ENCODE measurements around the gene PPIC. TPM values are rescaled to one million over a fixed set of nuclear protein-coding genes. Genes with fewer than 3 reads are reported as not detected.
"Not testable (repeated sequence)": the region's sequence is repeated elsewhere in the genome, so short reads cannot be mapped to it uniquely, and the experiment has no call there.

PPIC gene
- total RNA-seq, 6 donors from 2014 or later = 8.4 to 46.1 (median 29.2) TPM

DNA sequence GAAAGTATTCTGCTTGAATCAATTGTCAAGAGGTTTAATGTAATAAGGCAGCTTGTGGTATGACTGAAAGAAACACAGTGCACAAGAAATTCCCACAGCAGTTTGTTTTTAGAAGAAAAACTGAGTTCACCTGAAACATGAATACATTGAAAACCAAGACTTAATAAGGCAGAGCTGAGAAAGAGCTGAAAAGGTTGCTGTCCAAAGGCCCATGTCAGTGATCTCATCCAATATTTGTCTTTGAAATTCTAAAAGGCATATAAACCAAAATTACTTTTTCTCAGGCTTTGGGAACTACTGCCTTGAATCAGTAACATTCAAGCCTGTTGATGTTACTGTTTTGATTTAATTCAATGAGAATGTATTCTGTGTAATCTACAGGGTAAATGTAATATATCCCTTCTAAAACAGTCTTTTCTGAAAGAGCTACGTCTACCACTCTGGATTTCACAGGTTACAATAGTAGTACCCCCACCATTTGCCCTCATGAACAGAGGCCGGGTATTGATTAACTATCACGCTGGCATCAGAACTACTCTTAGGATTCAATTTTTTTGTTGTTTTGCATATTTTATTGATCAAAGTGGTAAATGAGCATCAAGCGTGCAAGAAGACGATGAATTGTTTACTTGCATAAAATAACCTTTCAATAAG is 57.8 kb downstream of the PPIC start:
- Histone ChIP-seq H3K36me3 (no peaks in the 10 kb centered on the region), H3K9me3 (no peaks in the 10 kb centered on the region), H3K27ac (no peak overlapping the region), H3K4me3 (no peak overlapping the region), H3K4me1 (no peaks in the 10 kb centered on the region), H3K27me3 (no peaks in the 10 kb centered on the region)
- no peak for ATAC-seq (ENCODE audit: low FRiP score in 2 of 2)
- no peak for DNase-seq
- 76 to 95% methylated on average over 5 of the region's 5 CpGs for WGBS, 2 donors
- TF ChIP-seq POLR2A (IDR thresholded peaks at IDR 0.05) = no peak
- TF ChIP-seq EP300 (IDR thresholded peaks at IDR 0.05) = no peak
- TF ChIP-seq, protein P1, sequence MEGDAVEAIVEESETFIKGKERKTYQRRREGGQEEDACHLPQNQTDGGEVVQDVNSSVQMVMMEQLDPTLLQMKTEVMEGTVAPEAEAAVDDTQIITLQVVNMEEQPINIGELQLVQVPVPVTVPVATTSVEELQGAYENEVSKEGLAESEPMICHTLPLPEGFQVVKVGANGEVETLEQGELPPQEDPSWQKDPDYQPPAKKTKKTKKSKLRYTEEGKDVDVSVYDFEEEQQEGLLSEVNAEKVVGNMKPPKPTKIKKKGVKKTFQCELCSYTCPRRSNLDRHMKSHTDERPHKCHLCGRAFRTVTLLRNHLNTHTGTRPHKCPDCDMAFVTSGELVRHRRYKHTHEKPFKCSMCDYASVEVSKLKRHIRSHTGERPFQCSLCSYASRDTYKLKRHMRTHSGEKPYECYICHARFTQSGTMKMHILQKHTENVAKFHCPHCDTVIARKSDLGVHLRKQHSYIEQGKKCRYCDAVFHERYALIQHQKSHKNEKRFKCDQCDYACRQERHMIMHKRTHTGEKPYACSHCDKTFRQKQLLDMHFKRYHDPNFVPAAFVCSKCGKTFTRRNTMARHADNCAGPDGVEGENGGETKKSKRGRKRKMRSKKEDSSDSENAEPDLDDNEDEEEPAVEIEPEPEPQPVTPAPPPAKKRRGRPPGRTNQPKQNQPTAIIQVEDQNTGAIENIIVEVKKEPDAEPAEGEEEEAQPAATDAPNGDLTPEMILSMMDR (IDR thresholded peaks at IDR 0.05) = no peak
- no peak for TF ChIP-seq POLR2AphosphoS5 (IDR thresholded peaks at IDR 0.05)

DNA sequence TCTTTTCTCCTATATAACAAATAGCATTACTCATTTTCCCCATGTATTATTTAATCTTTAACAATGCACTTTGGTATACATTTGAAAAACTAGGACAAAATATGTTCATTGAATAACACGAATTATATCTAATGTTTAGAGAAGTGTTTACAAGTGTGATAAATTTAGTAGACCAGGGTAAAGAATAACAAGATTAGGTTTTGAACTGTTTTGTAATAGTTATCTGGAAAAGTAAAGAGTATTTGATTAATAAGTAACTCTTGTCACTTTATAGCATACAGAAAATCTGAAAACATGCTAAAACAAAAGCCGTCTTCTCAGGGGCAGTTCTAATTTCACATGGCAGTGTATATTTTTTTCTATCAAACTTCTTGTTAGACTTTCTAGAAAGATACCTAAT is 58.5 kb downstream of the PPIC start:
- DNase-seq (no peak), ATAC-seq (ENCODE audit: low FRiP score in 2 of 2) (no peak)
- WGBS, 2 donors = 74 to 77% methylated on average over 2 of the region's 2 CpGs
- TF ChIP-seq POLR2AphosphoS5 (IDR thresholded peaks at IDR 0.05) = no peak
- TF ChIP-seq POLR2A (IDR thresholded peaks at IDR 0.05) = no peak
- TF ChIP-seq EP300 (IDR thresholded peaks at IDR 0.05) = no peak
- TF ChIP-seq, protein P1 (IDR thresholded peaks at IDR 0.05) = no peak
- Histone ChIP-seq H3K27me3 (no peaks in the 10 kb centered on the region), H3K27ac (no peak overlapping the region), H3K4me1 (no peaks in the 10 kb centered on the region), H3K4me3 (no peak overlapping the region), H3K9me3 (no peaks in the 10 kb centered on the region), H3K36me3 (no peaks in the 10 kb centered on the region)

DNA sequence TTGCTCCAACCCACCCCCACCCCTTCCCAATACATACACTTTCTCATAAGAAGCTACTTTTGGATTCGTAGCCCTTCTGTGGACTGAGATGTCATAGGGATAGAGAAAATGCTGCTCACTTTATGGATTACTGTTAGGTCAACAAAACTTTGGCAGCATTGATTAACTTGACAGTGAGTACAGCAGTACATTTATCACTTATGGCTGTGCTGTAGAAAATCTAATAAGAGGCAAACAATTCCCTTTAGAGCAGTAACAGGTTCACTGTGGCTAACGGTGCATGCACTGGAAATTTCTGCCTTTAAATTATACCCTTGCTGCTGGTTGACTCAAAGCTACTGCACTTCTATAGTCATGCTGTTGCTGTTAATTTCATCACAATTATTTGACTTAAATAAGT is 59.2 kb downstream of the PPIC start:
- Histone ChIP-seq H3K27me3 (no peaks in the 10 kb centered on the region), H3K27ac (no peak overlapping the region), H3K36me3 (no peaks in the 10 kb centered on the region), H3K4me1 (no peaks in the 10 kb centered on the region), H3K4me3 (no peak overlapping the region), H3K9me3 (no peaks in the 10 kb centered on the region)
- no peak for ATAC-seq (ENCODE audit: low FRiP score in 2 of 2)
- DNase-seq = no peak
- TF ChIP-seq, protein P1 (IDR thresholded peaks at IDR 0.05) = no peak
- TF ChIP-seq EP300 (IDR thresholded peaks at IDR 0.05) (no peak), POLR2A (IDR thresholded peaks at IDR 0.05) (no peak), POLR2AphosphoS5 (IDR thresholded peaks at IDR 0.05) (no peak)
- 89 to 92% methylated on average over 2 of the region's 2 CpGs for WGBS, 2 donors

DNA sequence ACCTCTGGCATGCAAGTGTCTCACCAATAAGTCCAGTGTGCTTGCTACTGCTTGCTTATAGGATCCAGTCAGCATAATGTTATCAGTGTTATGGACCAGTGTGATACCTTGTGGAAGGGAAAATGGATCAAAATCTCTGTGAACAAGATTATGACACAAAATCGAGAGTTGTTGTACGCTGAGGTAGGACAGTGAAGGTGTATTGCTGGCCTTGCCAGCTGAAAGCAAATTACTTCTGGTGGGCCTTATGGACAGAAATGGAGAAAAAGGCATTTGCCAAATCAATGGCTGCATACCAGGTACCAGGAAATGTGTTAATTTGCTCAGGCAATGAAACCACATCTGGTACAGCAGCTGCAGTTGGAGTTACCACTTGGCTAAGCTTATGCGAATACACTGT is 62.3 kb downstream of the PPIC start:
- not testable (repeated sequence) for H3K4me3 ChIP-seq; H3K27ac ChIP-seq; H3K4me1 ChIP-seq; ATAC-seq (ENCODE audit: low FRiP score in 2 of 2); H3K27me3 ChIP-seq; H3K9me3 ChIP-seq; H3K36me3 ChIP-seq; DNase-seq
- 95 to 98% methylated on average over 3 of the region's 3 CpGs for WGBS, 2 donors

DNA sequence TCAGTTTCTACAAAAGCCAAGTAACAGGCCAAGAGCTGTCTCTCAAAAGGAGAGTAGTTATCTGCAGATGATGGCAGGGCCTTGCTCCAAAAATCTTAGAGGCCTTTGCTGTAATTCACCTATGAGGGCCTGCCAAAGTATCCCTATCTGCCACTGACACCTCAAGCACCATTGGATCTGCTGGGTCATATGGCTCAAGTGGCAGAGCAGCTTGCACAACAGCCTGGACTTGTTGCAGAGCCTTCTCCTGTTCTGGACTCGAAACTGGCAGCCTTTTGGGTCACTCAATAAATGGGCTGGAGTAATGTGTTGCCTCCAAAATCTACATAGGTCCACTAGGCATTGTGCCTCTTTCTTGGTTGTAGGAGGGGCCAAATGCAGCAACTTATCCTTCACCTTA is 62.8 kb downstream of the PPIC start:
- 60 to 92% methylated on average over 1 of the region's 1 CpG for WGBS, 2 donors
- H3K4me1 ChIP-seq; H3K27ac ChIP-seq; H3K4me3 ChIP-seq; H3K27me3 ChIP-seq; H3K36me3 ChIP-seq; ATAC-seq (ENCODE audit: low FRiP score in 2 of 2); H3K9me3 ChIP-seq; DNase-seq: not testable (repeated sequence)

Small RNA genes lying within 50 kb of the gene (small RNA-seq; reads per million reads assigned to genes)
- gene RN7SL689P (0 reads per million in 4 donors), gene RN7SL711P (0 to 0.07 (median 0) reads per million in 4 donors)

Other genes starting within 250 kb of the PPIC start
- gene SNX24, start 191.1 kb downstream of the PPIC start, total RNA-seq = 10 to 100 TPM; 24.2 to 61.8 (median 35.6) TPM
- 10 to 100 TPM in 1 of 6 donors, 1 to 10 TPM in 5; 2.8 to 12.8 (median 3.6) TPM for gene PRDM6, start 52.5 kb upstream of the PPIC start, total RNA-seq

Data from upper lobe of left lung (tissue), 6 donors.